IgD-negative memory B cell (primary cell): Measurements from ENCODE around the gene MACF1. TPM values are rescaled to one million over a fixed set of nuclear protein-coding genes. Genes with fewer than 3 reads are reported as not detected.
A peak's percentile ranks its signal among the peaks of the same experiment; 100 is the strongest.

ENCODE experiments used
- H3K27ac Mint-ChIP-seq, 3 donors: one replicate each; pipeline ENCODE4 v1.8.0; 2020 to 2022; ENCODE audit warnings: mild to moderate bottlenecking in 3 of 3, mixed read lengths in 3 of 3, moderate library complexity in 1 of 3
- H3K27me3 Mint-ChIP-seq: one replicate; pipeline ENCODE4 v1.8.0; 2021; ENCODE audit warnings: mixed read lengths
- H3K36me3 Mint-ChIP-seq: one replicate; pipeline ENCODE4 v1.8.0; 2020; ENCODE audit warnings: mild to moderate bottlenecking, mixed read lengths
- H3K4me1 Mint-ChIP-seq, 3 donors: one replicate each; pipeline ENCODE4 v1.8.0; 2020 to 2022; ENCODE audit warnings: mixed read lengths in 3 of 3, mild to moderate bottlenecking in 1 of 3
- H3K4me3 Mint-ChIP-seq, 4 donors: one replicate each; pipeline ENCODE4 v1.8.0; 2020 to 2022; ENCODE audit warnings: mild to moderate bottlenecking in 4 of 4, mixed read lengths in 4 of 4, moderate library complexity in 3 of 4
- H3K9me3 Mint-ChIP-seq, 3 donors: one replicate each; pipeline ENCODE4 v1.8.0; 2020 to 2021; ENCODE audit warnings: mixed read lengths in 3 of 3, mild to moderate bottlenecking in 1 of 3
- polyA plus RNA-seq: library from polyadenylated mRNA; unstranded; fragments of 300-500 nt; fragmentation: Illumina TruSeq; gene quantifications from one replicate; pipeline ENCODE4 v1.2.3, GENCODE V29; 2021

MACF1 gene
- polyA plus RNA-seq, 1 donor from 2014 or later: 51.2 TPM

- Mint-ChIP-seq H3K27ac (peak overlapping the region in 1 of 3 donors; percentile 1), H3K4me3 (no peak overlapping the region), H3K36me3 (peaks cover 10% of the 10 kb centered on the region), H3K9me3 (no peaks in the 10 kb centered on the region), H3K4me1 (peaks cover 25 to 32% (median 26%) of the 10 kb centered on the region in 3 donors), H3K27me3 (no peaks in the 10 kb centered on the region)
Measured at GRCh38 chr1:39258146-39258924, 53.8 kb downstream of the MACF1 start.

GRCh38 chr1:39258925-39259244 lies 54.4 kb downstream of the MACF1 start:
- Mint-ChIP-seq H3K36me3 (peaks cover 10% of the 10 kb centered on the region), H3K4me1 (peaks cover 25 to 34% (median 28%) of the 10 kb centered on the region in 3 donors), H3K4me3 (no peak overlapping the region), H3K27me3 (no peaks in the 10 kb centered on the region), H3K27ac (no peak overlapping the region), H3K9me3 (no peaks in the 10 kb centered on the region)

- Mint-ChIP-seq H3K9me3 (no peaks in the 10 kb centered on the region), H3K4me1 (peaks cover 27 to 39% (median 34%) of the 10 kb centered on the region in 3 donors), H3K36me3 (peaks cover 10% of the 10 kb centered on the region), H3K4me3 (peak overlapping the region in 1 of 4 donors; percentile 73), H3K27me3 (no peaks in the 10 kb centered on the region), H3K27ac (peak overlapping the region in 1 of 3 donors; percentile 10)
Measured at GRCh38 chr1:39261712-39262221, 57.3 kb downstream of the MACF1 start.

- Mint-ChIP-seq H3K27ac (no peak overlapping the region), H3K36me3 (peaks cover 10% of the 10 kb centered on the region), H3K27me3 (no peaks in the 10 kb centered on the region), H3K9me3 (no peaks in the 10 kb centered on the region), H3K4me3 (no peak overlapping the region), H3K4me1 (peaks cover 26 to 40% (median 34%) of the 10 kb centered on the region in 3 donors)
Measured at GRCh38 chr1:39262802-39263201, 58.3 kb downstream of the MACF1 start.

- Mint-ChIP-seq H3K9me3 (no peaks in the 10 kb centered on the region), H3K36me3 (peaks cover 6% of the 10 kb centered on the region), H3K27ac (no peak overlapping the region), H3K27me3 (no peaks in the 10 kb centered on the region), H3K4me3 (peak overlapping the region in 1 of 4 donors; percentile 21), H3K4me1 (peaks cover 40 to 61% (median 50%) of the 10 kb centered on the region in 3 donors)
Measured at GRCh38 chr1:39266269-39266668, 61.8 kb downstream of the MACF1 start.

GRCh38 chr1:39266792-39267191 lies 62.3 kb downstream of the MACF1 start:
- H3K4me1 Mint-ChIP-seq: peaks cover 40 to 60% (median 49%) of the 10 kb centered on the region in 3 donors
- no peak overlapping the region for H3K27ac Mint-ChIP-seq
- no peaks in the 10 kb centered on the region for H3K9me3 Mint-ChIP-seq
- peaks cover 3% of the 10 kb centered on the region for H3K36me3 Mint-ChIP-seq
- no peaks in the 10 kb centered on the region for H3K27me3 Mint-ChIP-seq
- H3K4me3 Mint-ChIP-seq: no peak overlapping the region

GRCh38 chr1:39268112-39268581 lies 63.7 kb downstream of the MACF1 start:
- H3K36me3 Mint-ChIP-seq: peaks cover 2% of the 10 kb centered on the region
- H3K27me3 Mint-ChIP-seq: no peaks in the 10 kb centered on the region
- peak overlapping the region in 3 of 4 donors; percentile 35 to 90 (median 68) for H3K4me3 Mint-ChIP-seq
- no peaks in the 10 kb centered on the region for H3K9me3 Mint-ChIP-seq
- H3K4me1 Mint-ChIP-seq: peaks cover 47 to 58% (median 51%) of the 10 kb centered on the region in 3 donors
- peak overlapping the region in 2 of 3 donors; percentile 5 to 59 for H3K27ac Mint-ChIP-seq

- H3K9me3 Mint-ChIP-seq: no peaks in the 10 kb centered on the region
- H3K27ac Mint-ChIP-seq: no peak overlapping the region
- H3K4me1 Mint-ChIP-seq: peaks cover 47 to 58% (median 47%) of the 10 kb centered on the region in 3 donors
- H3K36me3 Mint-ChIP-seq: peaks cover 2% of the 10 kb centered on the region
- peak overlapping the region in 3 of 4 donors; percentile 68 to 84 (median 77) for H3K4me3 Mint-ChIP-seq
- H3K27me3 Mint-ChIP-seq: no peaks in the 10 kb centered on the region
Measured at GRCh38 chr1:39268906-39269305, 64.4 kb downstream of the MACF1 start.

- Mint-ChIP-seq H3K9me3 (no peaks in the 10 kb centered on the region), H3K4me1 (peaks cover 46 to 59% (median 47%) of the 10 kb centered on the region in 3 donors), H3K27ac (peak overlapping the region in 1 of 3 donors; percentile 54), H3K4me3 (peak overlapping the region; percentile 1 to 84 (median 72)), H3K27me3 (no peaks in the 10 kb centered on the region), H3K36me3 (peaks cover 2% of the 10 kb centered on the region)
Measured at GRCh38 chr1:39269349-39269748, 64.9 kb downstream of the MACF1 start.

- Mint-ChIP-seq H3K36me3 (peaks cover 2% of the 10 kb centered on the region), H3K9me3 (no peaks in the 10 kb centered on the region), H3K27me3 (no peaks in the 10 kb centered on the region)
Measured at GRCh38 chr1:39269791-39270342, 65.4 kb downstream of the MACF1 start.

GRCh38 chr1:39270368-39270767 lies 65.9 kb downstream of the MACF1 start:
- H3K27ac Mint-ChIP-seq: peak overlapping the region in 1 of 3 donors; percentile 21
- H3K9me3 Mint-ChIP-seq: no peaks in the 10 kb centered on the region
- H3K4me3 Mint-ChIP-seq: peak overlapping the region in 2 of 4 donors; percentile 42 to 84

More at GRCh38 chr1:39269791-39270342, 65.4 kb downstream of the MACF1 start:
- Mint-ChIP-seq H3K4me3 (peak overlapping the region; percentile 1 to 84 (median 72)), H3K27ac (peak overlapping the region in 1 of 3 donors; percentile 21), H3K4me1 (peaks cover 46 to 59% (median 47%) of the 10 kb centered on the region in 3 donors)

GRCh38 chr1:39272027-39272797 lies 67.7 kb downstream of the MACF1 start:
- Mint-ChIP-seq H3K4me3 (peak overlapping the region in 1 of 4 donors; percentile 76), H3K27ac (no peak overlapping the region)

More at GRCh38 chr1:39270368-39270767, 65.9 kb downstream of the MACF1 start:
- H3K27me3 Mint-ChIP-seq: no peaks in the 10 kb centered on the region
- peaks cover 2% of the 10 kb centered on the region for H3K36me3 Mint-ChIP-seq
- peaks cover 46 to 59% (median 48%) of the 10 kb centered on the region in 3 donors for H3K4me1 Mint-ChIP-seq

GRCh38 chr1:39272798-39273469 lies 68.4 kb downstream of the MACF1 start:
- Mint-ChIP-seq H3K9me3 (no peaks in the 10 kb centered on the region), H3K4me3 (peak overlapping the region in 1 of 4 donors; percentile 59), H3K36me3 (peaks cover 2% of the 10 kb centered on the region), H3K27ac (no peak overlapping the region), H3K4me1 (peaks cover 52 to 59% (median 58%) of the 10 kb centered on the region in 3 donors), H3K27me3 (no peaks in the 10 kb centered on the region)

More at GRCh38 chr1:39272027-39272797, 67.7 kb downstream of the MACF1 start:
- peaks cover 2% of the 10 kb centered on the region for H3K36me3 Mint-ChIP-seq
- H3K4me1 Mint-ChIP-seq: peaks cover 46 to 56% (median 53%) of the 10 kb centered on the region in 3 donors
- no peaks in the 10 kb centered on the region for H3K27me3 Mint-ChIP-seq
- no peaks in the 10 kb centered on the region for H3K9me3 Mint-ChIP-seq

GRCh38 chr1:39275836-39276507 lies 71.5 kb downstream of the MACF1 start:
- Mint-ChIP-seq H3K27me3 (no peaks in the 10 kb centered on the region), H3K4me3 (no peak overlapping the region), H3K27ac (no peak overlapping the region), H3K4me1 (peaks cover 27 to 49% (median 39%) of the 10 kb centered on the region in 3 donors), H3K9me3 (no peaks in the 10 kb centered on the region), H3K36me3 (no peaks in the 10 kb centered on the region)
